ENCODE results near the gene SNX13.
A peak's percentile ranks its signal among the peaks of the same experiment; 100 is the strongest.

SNX13 gene
- long read RNA-seq, full-length matches to known transcripts, result 40 of 77 reads
- long read RNA-seq, partial matches to known transcripts, result 19 of 77 reads
- long read RNA-seq, other reads (novel, unspliced or antisense), result 18 of 77 reads

GRCh38 chr7:17940302-17940883, at the start of gene SNX13:
Gene SNX13, minus strand, starts transcription at chr7:17940494. Its CDS starts 199 bp downstream, at chr7:17940295.
- Histone ChIP-seq H3K27me3 (ENCODE audit: insufficient read depth, poor library complexity, severe bottlenecking) (no peaks in the 10 kb centered on the region), H3K27ac (replicated peaks) (peak within 1 kb of the TSS; percentile 95), H3K4me3 (replicated peaks; ENCODE audit: insufficient read depth, low read length) (peak within 1 kb of the TSS; percentile 96)
- DNase-seq (ENCODE audit: low read depth in 1 of 2, low spot score in 1 of 2), result peak; percentile 71 to 87
- peak; percentile 81 for TF ChIP-seq POLR2AphosphoS5 (IDR thresholded peaks at IDR 0.05; ENCODE audit: low read depth)
- no peak; the same call in 1 of the 2 replicates for TF ChIP-seq GABPA (IDR thresholded peaks at IDR 0.05; ENCODE audit: low read depth)
- peak; percentile 67 for TF ChIP-seq REST (IDR thresholded peaks at IDR 0.05; ENCODE audit: insufficient replicate concordance, low read depth)

- Histone ChIP-seq H3K4me3 (replicated peaks; ENCODE audit: insufficient read depth, low read length) (no peak overlapping the region), H3K27ac (replicated peaks) (no peak overlapping the region), H3K27me3 (ENCODE audit: insufficient read depth, poor library complexity, severe bottlenecking) (no peaks in the 10 kb centered on the region)
- no peak for TF ChIP-seq REST (IDR thresholded peaks at IDR 0.05; ENCODE audit: insufficient replicate concordance, low read depth)
- TF ChIP-seq SPI1 (IDR thresholded peaks at IDR 0.05; ENCODE audit: borderline replicate concordance, low read depth), result no peak
- TF ChIP-seq CTCF (IDR thresholded peaks at IDR 0.05; ENCODE audit: insufficient read depth, low read length), result no peak
- no peak for DNase-seq (ENCODE audit: low read depth in 1 of 2, low spot score in 1 of 2)
These were observed 49.3 kb upstream of the SNX13 start for GRCh38 chr7:17989546-17989945.

DNA sequence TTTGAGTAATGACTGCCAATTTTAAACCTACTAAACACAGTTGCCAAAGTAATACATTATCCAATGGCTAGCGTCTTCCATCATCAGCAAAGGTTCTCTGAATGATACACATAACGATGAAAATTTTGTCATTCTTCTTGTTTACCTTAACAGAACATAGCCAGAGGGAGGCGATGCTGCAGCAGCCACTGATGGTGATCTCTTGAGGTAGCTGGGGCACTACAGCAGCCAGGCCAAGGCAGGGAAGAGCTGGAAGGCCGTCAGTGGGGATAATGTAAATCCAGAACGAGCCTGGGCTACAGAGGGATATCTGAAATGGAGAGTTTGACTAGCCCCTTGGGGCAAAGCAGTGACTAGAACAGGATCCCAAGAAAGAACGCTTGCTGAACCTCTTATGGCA, 48.6 kb upstream of the SNX13 start:
- no peak for DNase-seq (ENCODE audit: low read depth in 1 of 2, low spot score in 1 of 2)
- Histone ChIP-seq H3K4me3 (replicated peaks; ENCODE audit: insufficient read depth, low read length) (no peak overlapping the region), H3K27me3 (ENCODE audit: insufficient read depth, poor library complexity, severe bottlenecking) (no peaks in the 10 kb centered on the region), H3K27ac (replicated peaks) (no peak overlapping the region)
- TF ChIP-seq REST (IDR thresholded peaks at IDR 0.05; ENCODE audit: insufficient replicate concordance, low read depth) (no peak), CTCF (IDR thresholded peaks at IDR 0.05; ENCODE audit: insufficient read depth, low read length) (no peak), SPI1 (IDR thresholded peaks at IDR 0.05; ENCODE audit: borderline replicate concordance, low read depth) (no peak), GABPA (IDR thresholded peaks at IDR 0.05; ENCODE audit: low read depth) (no peak), POLR2AphosphoS5 (IDR thresholded peaks at IDR 0.05; ENCODE audit: low read depth) (no peak)

All from HL-60 (cell line).